PC-9 (cell line): Measurements from ENCODE around the gene SLC35F3. TPM values are rescaled to one million over a fixed set of nuclear protein-coding genes. Genes with fewer than 3 reads are reported as not detected.
"Not testable (repeated sequence)": the region's sequence is repeated elsewhere in the genome, so short reads cannot be mapped to it uniquely, and the experiment has no call there.

ENCODE experiments used
- BruUV-seq: library from RNA; stranded (reverse); fragments of 400-500 nt; replicated peaks from 2 replicates; lab custom pipeline; 2021; lab: Mats Ljungman, UMichigan
- CTCF ChIA-PET: fragments of 300-600 bp; sonication (Branson Sonifier 250); formaldehyde crosslinking; loops from one replicate; lab custom pipeline; 2022; ENCODE audit warnings: antibody characterized with exemption; lab: Charles Lee
- POLR2A ChIA-PET: fragments of 300-600 bp; sonication (Branson Sonifier 250); formaldehyde crosslinking; loops from one replicate; lab custom pipeline; 2022; ENCODE audit warnings: antibody characterized with exemption; ENCODE audit not compliant: unreplicated experiment; lab: Charles Lee
- DNase-seq, 2 experiments: peaks; one replicate each; pipeline versions ENCODE4 v3.0.0 to v3.0.0-alpha.2; 2015 to 2022; ENCODE audit warnings: mixed read lengths in 1 of 2
- H2AFZ ChIP-seq: fragments of 200-600 bp; sonication (generic); 2 replicates; pipeline ENCODE4 v1.8.1; 2017; ENCODE audit warnings: antibody characterized with exemption
- H3F3A ChIP-seq: fragments of 200-600 bp; sonication (generic); 2 replicates; pipeline ENCODE4 v1.8.1; 2017; ENCODE audit warnings: antibody characterized with exemption, mild to moderate bottlenecking, low read depth; ENCODE audit not compliant: insufficient read depth
- H3K27ac ChIP-seq: fragments of 200-600 bp; sonication (generic); 2 replicates; pipeline ENCODE4 v1.6.1; 2016; ENCODE audit warnings: mixed run types
- H3K27me3 ChIP-seq: fragments of 200-600 bp; sonication (generic); 2 replicates; pipeline ENCODE4 v1.6.1; 2016; ENCODE audit warnings: low read depth, mixed run types; ENCODE audit not compliant: insufficient read depth
- H3K36me3 ChIP-seq: fragments of 200-600 bp; sonication (generic); 2 replicates; pipeline ENCODE4 v1.6.1; 2016; ENCODE audit warnings: low read depth, mixed run types
- H3K4me1 ChIP-seq: fragments of 200-600 bp; sonication (generic); replicated peaks from 2 replicates; pipeline ENCODE4 v1.6.1; 2016; ENCODE audit warnings: mixed run types; ENCODE audit not compliant: insufficient read depth
- H3K4me2 ChIP-seq: fragments of 200-600 bp; sonication (generic); 2 replicates; pipeline ENCODE4 v1.6.1; 2017; ENCODE audit warnings: mixed run types
- H3K4me3 ChIP-seq: fragments of 200-600 bp; sonication (generic); 2 replicates; pipeline ENCODE4 v1.6.1; 2016; ENCODE audit warnings: mixed run types
- H3K79me2 ChIP-seq: fragments of 200-600 bp; sonication (generic); 2 replicates; pipeline ENCODE4 v1.6.1; 2017; ENCODE audit warnings: low read depth, mixed run types
- H3K9me2 ChIP-seq: fragments of 200-600 bp; sonication (generic); 2 replicates; pipeline ENCODE4 v1.8.1; 2017; ENCODE audit warnings: mild to moderate bottlenecking; ENCODE audit not compliant: insufficient read depth
- H3K9me3 ChIP-seq: fragments of 200-600 bp; sonication (generic); 2 replicates; pipeline ENCODE4 v1.8.1; 2016; ENCODE audit warnings: low read depth; ENCODE audit not compliant: insufficient read depth
- H4K20me1 ChIP-seq: fragments of 200-600 bp; sonication (generic); 2 replicates; pipeline ENCODE4 v1.8.1; 2017; ENCODE audit not compliant: insufficient read depth
- EZH2 ChIP-seq: fragments of 200-600 bp; sonication (generic); IDR thresholded peaks from 2 replicates; pipeline ENCODE4 v1.8.0; 2017; ENCODE audit warnings: antibody characterized with exemption, low read depth
- intact Hi-C: fragments of 100-400 bp; cut with micrococcal nuclease; formaldehyde crosslinking; loops from one replicate; pipeline ENCODE4 v1.10.0; 2022; ENCODE audit not compliant: unreplicated experiment
- total RNA-seq: library from RNA; stranded (reverse); gene quantifications from 2 replicates; pipeline ENCODE4 v1.2.3, GENCODE V29; 2021
- TF ChIP-seq, protein P1 (sequence below): fragments of 200-600 bp; sonication (generic); conservative IDR thresholded peaks from 2 replicates; pipeline ENCODE4 v1.6.1; 2017; ENCODE audit warnings: mixed run types, antibody characterized with exemption, mild to moderate bottlenecking, moderate library complexity

Gene SLC35F3
- total RNA-seq, 1 experiment from 2014 or later = 6.1 TPM

DNA sequence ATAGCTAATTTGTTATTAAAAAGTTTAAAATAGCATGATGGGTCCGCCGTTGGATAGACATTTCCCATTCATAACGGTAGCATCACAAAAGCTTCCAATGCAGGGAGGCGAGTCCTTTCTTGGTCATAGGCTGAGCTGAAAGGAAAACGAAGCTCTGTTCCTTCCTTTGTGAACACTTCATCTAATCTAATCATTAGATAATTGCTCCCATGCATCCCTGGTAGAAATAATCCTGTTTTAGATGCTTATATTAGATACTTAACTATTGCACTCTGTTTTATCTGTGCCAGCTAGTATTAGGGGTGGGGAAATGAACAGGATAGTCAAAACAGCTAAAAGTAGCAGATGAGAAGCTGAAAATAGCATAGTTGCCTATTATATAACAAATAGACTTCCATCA lies 215.0 kb downstream of the SLC35F3 start:
- H3K4me2 ChIP-seq = no peak overlapping the region
- H3F3A ChIP-seq = no peaks in the 10 kb centered on the region
- CTCF ChIA-PET = no interaction called here
- H4K20me1 ChIP-seq = no peaks in the 10 kb centered on the region
- no TSS peak for BruUV-seq
- H3K79me2 ChIP-seq = no peaks in the 10 kb centered on the region
- no peaks in the 10 kb centered on the region for H3K36me3 ChIP-seq
- H3K27me3 ChIP-seq = no peaks in the 10 kb centered on the region
- TF ChIP-seq EZH2 = no peak
- TF ChIP-seq, protein P1, sequence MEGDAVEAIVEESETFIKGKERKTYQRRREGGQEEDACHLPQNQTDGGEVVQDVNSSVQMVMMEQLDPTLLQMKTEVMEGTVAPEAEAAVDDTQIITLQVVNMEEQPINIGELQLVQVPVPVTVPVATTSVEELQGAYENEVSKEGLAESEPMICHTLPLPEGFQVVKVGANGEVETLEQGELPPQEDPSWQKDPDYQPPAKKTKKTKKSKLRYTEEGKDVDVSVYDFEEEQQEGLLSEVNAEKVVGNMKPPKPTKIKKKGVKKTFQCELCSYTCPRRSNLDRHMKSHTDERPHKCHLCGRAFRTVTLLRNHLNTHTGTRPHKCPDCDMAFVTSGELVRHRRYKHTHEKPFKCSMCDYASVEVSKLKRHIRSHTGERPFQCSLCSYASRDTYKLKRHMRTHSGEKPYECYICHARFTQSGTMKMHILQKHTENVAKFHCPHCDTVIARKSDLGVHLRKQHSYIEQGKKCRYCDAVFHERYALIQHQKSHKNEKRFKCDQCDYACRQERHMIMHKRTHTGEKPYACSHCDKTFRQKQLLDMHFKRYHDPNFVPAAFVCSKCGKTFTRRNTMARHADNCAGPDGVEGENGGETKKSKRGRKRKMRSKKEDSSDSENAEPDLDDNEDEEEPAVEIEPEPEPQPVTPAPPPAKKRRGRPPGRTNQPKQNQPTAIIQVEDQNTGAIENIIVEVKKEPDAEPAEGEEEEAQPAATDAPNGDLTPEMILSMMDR = no peak
- DNase-seq = no peak
- no peak overlapping the region for H2AFZ ChIP-seq
- no peak overlapping the region for H3K27ac ChIP-seq
- H3K9me3 ChIP-seq = no peaks in the 10 kb centered on the region
- H3K4me3 ChIP-seq = no peak overlapping the region
- H3K4me1 ChIP-seq = no peaks in the 10 kb centered on the region
- intact Hi-C loops = loop anchor here (10.0 kb wide), 2 partner anchors 355 to 485 kb away; partner anchors contain the start of gene TARBP1
- no peaks in the 10 kb centered on the region for H3K9me2 ChIP-seq
- POLR2A ChIA-PET = no interaction called here

DNA sequence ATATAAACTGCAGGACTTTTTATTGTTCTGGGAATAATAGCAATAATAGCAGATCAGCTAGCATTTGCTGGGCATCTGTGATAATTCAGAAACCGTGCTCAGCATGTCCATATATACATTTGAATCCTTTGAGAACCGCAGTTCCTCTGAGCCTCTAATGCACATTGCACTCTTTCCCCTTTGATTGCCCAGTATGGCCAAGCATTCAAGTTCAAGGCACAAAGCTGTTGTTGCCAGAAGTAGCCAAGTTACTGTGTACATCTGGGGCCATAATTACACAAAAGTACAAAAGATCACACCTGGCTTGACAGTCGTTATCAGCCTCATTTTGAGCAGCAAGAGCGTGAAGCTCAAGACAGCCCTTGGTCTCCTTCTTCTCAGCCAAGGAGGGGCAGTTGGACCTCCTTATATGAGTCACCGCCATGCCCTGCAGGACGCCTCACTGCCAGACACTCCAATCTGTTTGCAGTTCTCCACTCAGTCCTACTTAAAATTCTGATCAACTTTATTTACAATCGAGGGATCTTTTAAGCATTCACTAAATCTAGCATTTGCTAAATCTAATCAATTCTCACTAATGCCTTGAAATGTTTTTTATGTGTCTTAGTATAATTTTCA lies 216.0 kb downstream of the SLC35F3 start:
- TF ChIP-seq, protein P1 = no peak
- no peak for TF ChIP-seq EZH2
- Histone ChIP-seq H3K9me2 (no peaks in the 10 kb centered on the region), H3K4me1 (no peaks in the 10 kb centered on the region), H3K9me3 (no peaks in the 10 kb centered on the region), H3K27ac (no peak overlapping the region), H3K27me3 (no peaks in the 10 kb centered on the region), H3K79me2 (no peaks in the 10 kb centered on the region), H3K4me3 (no peak overlapping the region), H3F3A (no peaks in the 10 kb centered on the region), H2AFZ (no peak overlapping the region), H3K36me3 (no peaks in the 10 kb centered on the region), H3K4me2 (no peak overlapping the region), H4K20me1 (no peaks in the 10 kb centered on the region)
- ChIA-PET CTCF (interaction anchor here (0.9 kb wide), 1 partner anchor 221 kb away, joined by 3 read pairs; no protein-coding TSS in a partner anchor), POLR2A (no interaction called here)
- intact Hi-C loops = no loop called here
- no TSS peak for BruUV-seq
- no peak for DNase-seq

- POLR2A ChIA-PET, H3K27ac ChIP-seq, H3K4me1 ChIP-seq, H3K36me3 ChIP-seq, H3K4me2 ChIP-seq, H3F3A ChIP-seq, CTCF ChIA-PET, H3K4me3 ChIP-seq, H3K9me2 ChIP-seq, H3K27me3 ChIP-seq, H3K79me2 ChIP-seq, BruUV-seq, H4K20me1 ChIP-seq, intact Hi-C loops, H2AFZ ChIP-seq, H3K9me3 ChIP-seq, DNase-seq: not testable (repeated sequence)
These were observed 217.2 kb downstream of the SLC35F3 start for GRCh38 chr1:234121659-234122058.

DNA sequence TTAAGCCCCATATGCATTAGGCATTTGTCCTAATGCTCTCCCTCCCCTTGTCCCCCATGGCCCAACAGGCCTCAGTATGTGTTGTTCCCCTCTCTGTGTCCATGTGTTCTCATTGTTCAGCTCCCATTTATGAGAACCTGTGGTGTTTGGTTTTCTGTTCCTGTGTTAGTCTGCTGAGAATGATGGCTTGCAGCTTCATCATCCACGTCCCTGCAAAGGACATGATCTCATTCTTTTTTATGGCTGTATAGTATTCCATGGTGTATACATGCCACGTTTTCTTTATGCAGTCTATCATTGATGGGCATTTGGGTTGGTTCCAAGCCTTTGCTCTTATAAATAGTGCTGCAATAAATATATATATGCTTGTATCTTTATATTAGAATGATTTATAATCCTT lies 218.1 kb downstream of the SLC35F3 start:
- H3K9me2 ChIP-seq, H3K4me1 ChIP-seq, H3K4me2 ChIP-seq, H3K4me3 ChIP-seq, BruUV-seq, H3K79me2 ChIP-seq, POLR2A ChIA-PET, H3K27ac ChIP-seq, DNase-seq, CTCF ChIA-PET, H4K20me1 ChIP-seq, H2AFZ ChIP-seq, H3K36me3 ChIP-seq, H3K27me3 ChIP-seq, H3F3A ChIP-seq, H3K9me3 ChIP-seq, intact Hi-C loops: not testable (repeated sequence)
